Astrocyte of the spinal cord (primary cell): ENCODE data around the gene AGO1.

Experiments
- DNase-seq: peaks from one replicate; pipeline ENCODE4 v3.0.0; 2011; ENCODE audit warnings: low read depth, low spot score
- H3K4me3 ChIP-seq: 2 replicates; pipeline ENCODE4 v1.5.1; 2011; ENCODE audit warnings: low read depth, mild to moderate bottlenecking, low read length, moderate library complexity
- CTCF ChIP-seq: IDR thresholded peaks from 2 replicates; pipeline ENCODE4 v1.5.1; 2012; ENCODE audit warnings: low read depth, mild to moderate bottlenecking, low read length, inconsistent platforms
- in situ Hi-C: cut with HindIII; loops from 2 replicates; pipeline ENCODE4 v1.10.0; 2017; ENCODE audit warnings: low sequenced_read_pairs

AGO1 gene

DNA sequence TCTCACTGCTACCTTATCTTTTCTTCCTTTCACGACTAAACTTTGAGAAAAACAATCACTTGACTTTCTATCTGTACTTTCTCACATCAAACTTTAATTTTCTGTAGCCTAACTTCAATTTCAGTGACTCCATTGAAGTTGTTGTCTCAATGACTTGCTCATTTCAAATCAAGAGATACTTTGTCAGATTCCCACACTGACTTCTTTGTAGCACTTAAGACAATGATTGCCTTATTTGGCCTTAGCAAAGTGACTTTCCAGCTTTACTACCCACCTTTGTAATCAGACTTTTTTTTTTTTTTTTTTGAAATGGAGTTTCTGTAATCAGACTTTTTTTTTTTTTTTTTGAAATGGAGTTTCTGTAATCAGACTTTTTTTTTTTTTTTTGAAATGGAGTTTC lies 38.2 kb upstream of the AGO1 start:
- no peak for DNase-seq
- in situ Hi-C loops = no loop called here
- TF ChIP-seq CTCF = no peak
- H3K4me3 ChIP-seq = no peak overlapping the region

- H3K4me3 ChIP-seq = no peak overlapping the region
- no peak for TF ChIP-seq CTCF
- DNase-seq = no peak
- in situ Hi-C loops = no loop called here
Observed at GRCh38 chr1:35845766-35846165, 37.2 kb upstream of the AGO1 start.

- no peak overlapping the region for H3K4me3 ChIP-seq
- in situ Hi-C loops = no loop called here
- DNase-seq = no peak
Observed at GRCh38 chr1:35847935-35848565, 35.0 kb upstream of the AGO1 start.

GRCh38 chr1:35850051-35850450 lies 33.0 kb upstream of the AGO1 start:
- in situ Hi-C loops = no loop called here
- no peak overlapping the region for H3K4me3 ChIP-seq
- TF ChIP-seq CTCF = no peak
- DNase-seq = no peak

More at GRCh38 chr1:35847935-35848565, 35.0 kb upstream of the AGO1 start:
- TF ChIP-seq CTCF = no peak

GRCh38 chr1:35850716-35851115 lies 32.3 kb upstream of the AGO1 start:
- TF ChIP-seq CTCF = no peak
- no peak overlapping the region for H3K4me3 ChIP-seq
- in situ Hi-C loops = no loop called here
- no peak for DNase-seq

- in situ Hi-C loops = no loop called here
- no peak overlapping the region for H3K4me3 ChIP-seq
- TF ChIP-seq CTCF = no peak
- DNase-seq = peak; percentile 72
Observed at GRCh38 chr1:35851132-35851869, 31.7 kb upstream of the AGO1 start.
